Nephron (organoid): ENCODE data around the gene TLR6.

Experiments used
- H3K27ac Mint-ChIP-seq, 3 experiments: 2 replicates each; pipeline ENCODE4 v1.8.0; 2020; ENCODE audit warnings: mixed read lengths in 3 of 3, mild to moderate bottlenecking in 2 of 3, moderate library complexity in 1 of 3
- H3K27me3 Mint-ChIP-seq: 2 replicates; pipeline ENCODE4 v1.8.0; 2021; ENCODE audit warnings: low read depth, mild to moderate bottlenecking, moderate library complexity, mixed read lengths
- H3K36me3 Mint-ChIP-seq: 2 replicates; pipeline ENCODE4 v1.8.0; 2020; ENCODE audit warnings: low read depth, mixed read lengths
- H3K4me1 Mint-ChIP-seq: 2 replicates; pipeline ENCODE4 v1.8.0; 2020; ENCODE audit warnings: mixed read lengths
- H3K4me3 Mint-ChIP-seq, 3 experiments: 2 replicates each; pipeline ENCODE4 v1.8.0; 2020; ENCODE audit warnings: mild to moderate bottlenecking in 3 of 3, mixed read lengths in 3 of 3, moderate library complexity in 2 of 3
- H3K9me3 Mint-ChIP-seq: 2 replicates; pipeline ENCODE4 v1.8.0; 2020; ENCODE audit warnings: mixed read lengths
- CTCF ChIP-seq, 3 experiments: fragments of 200-600 bp; sonication (generic); IDR thresholded peaks; one replicate each; pipeline ENCODE4 v1.5.0; 2021; ENCODE audit warnings: antibody characterized with exemption in 3 of 3; ENCODE audit not compliant: unreplicated experiment in 3 of 3

The TLR6 gene

GRCh38 chr4:38870098-38870808 is 13.6 kb upstream of the TLR6 start:
- peaks cover 23% of the 10 kb centered on the region for H3K36me3 Mint-ChIP-seq
- peaks cover 44% of the 10 kb centered on the region for H3K4me1 Mint-ChIP-seq
- peak overlapping the region; percentile 42 to 90 (median 78) for H3K4me3 Mint-ChIP-seq
- H3K27ac Mint-ChIP-seq, result peak overlapping the region; percentile 39 to 96 (median 58)
- peaks cover 13% of the 10 kb centered on the region for H3K9me3 Mint-ChIP-seq
- no peaks in the 10 kb centered on the region for H3K27me3 Mint-ChIP-seq
- no peak for TF ChIP-seq CTCF (IDR thresholded peaks at IDR 0.05; ENCODE audit: unreplicated experiment in 3 of 3)

DNA sequence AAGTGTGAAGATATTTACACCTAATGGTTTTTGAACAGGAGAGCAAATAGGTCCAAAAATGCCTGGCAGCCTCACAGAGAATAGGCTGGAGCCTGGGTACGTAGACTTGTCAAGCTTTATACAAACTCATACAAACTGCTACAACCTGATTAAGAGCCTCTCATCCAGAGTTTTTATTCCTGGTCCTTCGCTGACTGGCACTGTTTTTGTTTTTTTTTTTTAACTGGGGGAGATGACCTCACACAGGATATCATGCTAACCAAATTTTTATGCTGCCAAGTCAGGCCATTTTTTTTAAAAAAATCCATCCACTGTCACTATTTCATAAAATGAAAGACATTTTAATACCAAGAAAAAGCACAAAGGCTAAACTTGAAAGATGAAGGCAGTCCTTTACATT is 12.9 kb upstream of the TLR6 start:
- peaks cover 7% of the 10 kb centered on the region for H3K9me3 Mint-ChIP-seq

GRCh38 chr4:38868059-38868960 is 11.7 kb upstream of the TLR6 start:
- H3K4me3 Mint-ChIP-seq, result peak overlapping the region; percentile 83 to 96 (median 90)
- H3K36me3 Mint-ChIP-seq, result peaks cover 12% of the 10 kb centered on the region
- peak overlapping the region; percentile 89 to 97 (median 96) for H3K27ac Mint-ChIP-seq
- TF ChIP-seq CTCF (IDR thresholded peaks at IDR 0.05; ENCODE audit: unreplicated experiment in 3 of 3), result no peak
- peaks cover 36% of the 10 kb centered on the region for H3K4me1 Mint-ChIP-seq
- H3K27me3 Mint-ChIP-seq, result no peaks in the 10 kb centered on the region
- peaks cover 2% of the 10 kb centered on the region for H3K9me3 Mint-ChIP-seq

More for the DNA sequence above, 12.9 kb upstream of the TLR6 start:
- Mint-ChIP-seq H3K4me1 (peaks cover 44% of the 10 kb centered on the region), H3K4me3 (peak overlapping the region; percentile 1 to 96 (median 90)), H3K27ac (peak overlapping the region; percentile 22 to 97 (median 96)), H3K27me3 (no peaks in the 10 kb centered on the region), H3K36me3 (peaks cover 21% of the 10 kb centered on the region)
- no peak for TF ChIP-seq CTCF (IDR thresholded peaks at IDR 0.05; ENCODE audit: unreplicated experiment in 3 of 3)

GRCh38 chr4:38867478-38868058 is 11.0 kb upstream of the TLR6 start, which contains the start of gene FAM114A1:
FAM114A1 (plus strand) TSS chr4:38867806; CDS start chr4:38878079, 10,273 bp downstream.
- Mint-ChIP-seq H3K4me3 (peak within 1 kb of the TSS; percentile 83 to 96 (median 93)), H3K4me1 (peaks cover 29% of the 10 kb centered on the region), H3K36me3 (peaks cover 7% of the 10 kb centered on the region), H3K27ac (peak within 1 kb of the TSS; percentile 89 to 97 (median 96)), H3K9me3 (no peaks in the 10 kb centered on the region), H3K27me3 (no peaks in the 10 kb centered on the region)
- no peak for TF ChIP-seq CTCF (IDR thresholded peaks at IDR 0.05; ENCODE audit: unreplicated experiment in 3 of 3)

- Mint-ChIP-seq H3K36me3 (peaks cover 7% of the 10 kb centered on the region), H3K4me3 (peak overlapping the region; percentile 82 to 93 (median 89)), H3K27ac (peak overlapping the region; percentile 80 to 96 (median 94)), H3K9me3 (no peaks in the 10 kb centered on the region), H3K27me3 (no peaks in the 10 kb centered on the region), H3K4me1 (peaks cover 29% of the 10 kb centered on the region)
- TF ChIP-seq CTCF (IDR thresholded peaks at IDR 0.05; ENCODE audit: unreplicated experiment in 3 of 3), result no peak
Measured at GRCh38 chr4:38866973-38867477, 10.4 kb upstream of the TLR6 start.
